ENCODE measurements around the gene MCRIP1.

Gene MCRIP1

GRCh38 chr17:81833160-81833920 is at the start of gene MCRIP1:
Gene MCRIP1 (minus strand): TSS chr17:81833291. CDS start chr17:81824506, 8,785 bp downstream.
- DNase-seq = peak; percentile 99

GRCh38 chr17:81879121-81879520 is 46.0 kb upstream of the MCRIP1 start:
- no peak for DNase-seq

GRCh38 chr17:81878294-81878693 is 45.2 kb upstream of the MCRIP1 start:
- DNase-seq = no peak

DNA sequence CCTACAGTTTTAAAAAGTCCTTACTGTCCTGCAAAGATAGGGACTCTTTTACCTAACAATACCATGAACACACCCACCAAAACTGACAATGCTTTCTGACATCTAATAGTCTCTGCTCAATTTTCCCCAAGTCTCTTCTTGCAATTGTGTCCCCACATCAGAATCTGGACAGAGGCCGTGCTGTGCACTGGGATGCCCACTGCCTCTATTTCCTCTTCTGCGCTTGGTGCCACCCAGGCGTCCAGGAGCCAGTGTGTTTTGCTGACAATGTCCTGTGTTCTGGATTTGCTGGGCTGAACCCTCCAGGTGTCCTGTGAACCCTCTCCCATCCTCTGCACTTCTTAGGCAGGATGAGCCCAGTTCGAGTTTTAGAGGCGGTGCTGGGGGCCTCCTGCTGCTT is 44.5 kb upstream of the MCRIP1 start:
- no peak for DNase-seq

- DNase-seq = peak; percentile 99
These were observed 38.5 kb upstream of the MCRIP1 start for GRCh38 chr17:81871387-81872230.

- no peak for DNase-seq
These were observed 37.9 kb upstream of the MCRIP1 start, which contains the start of gene ARHGDIA for GRCh38 chr17:81870981-81871386. Gene ARHGDIA (minus strand): TSS chr17:81871337. CDS start chr17:81869930, 1,407 bp downstream.

DNA sequence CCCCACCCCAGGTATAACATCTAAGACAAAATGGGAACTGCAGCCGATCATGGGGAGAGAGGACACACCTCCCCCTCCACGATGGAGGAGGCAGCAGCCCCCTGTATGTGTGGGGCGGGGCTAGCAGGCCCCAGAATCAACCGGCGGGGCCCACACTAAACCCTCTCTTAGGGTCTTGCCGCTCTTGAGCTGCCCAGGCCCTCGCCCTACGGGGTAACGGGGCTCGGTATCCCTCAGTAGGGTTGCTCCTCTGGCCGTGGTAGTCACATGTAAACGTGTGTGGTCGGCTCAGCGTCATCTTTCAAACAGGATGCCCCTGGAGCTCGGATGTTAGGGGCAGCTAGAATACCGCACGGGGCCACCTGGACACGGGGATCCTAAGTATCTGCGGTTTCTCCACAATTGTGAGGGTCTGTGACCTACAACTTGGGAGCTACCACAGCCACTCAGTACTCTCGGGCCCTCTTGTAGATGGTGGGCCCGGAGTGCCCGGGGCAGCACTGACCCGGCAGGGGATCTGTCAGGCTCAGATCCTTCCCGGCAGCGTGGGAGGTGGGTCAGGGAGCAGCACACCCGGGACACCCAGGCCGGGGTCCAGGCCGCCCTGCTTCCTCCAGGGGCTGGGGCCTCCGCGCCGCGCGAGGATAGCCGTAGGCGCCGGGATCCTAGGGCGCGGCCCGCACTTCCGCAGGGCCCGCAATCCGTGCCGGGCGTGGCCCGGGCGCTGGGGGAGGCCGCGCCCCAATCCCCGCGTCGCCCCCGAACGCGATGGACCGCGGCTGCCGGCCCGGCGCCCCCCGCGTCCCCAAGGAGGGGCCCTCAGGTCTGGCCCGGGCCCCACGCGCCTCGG is 37.3 kb upstream of the MCRIP1 start:
- peak; percentile 77 for DNase-seq

DNA sequence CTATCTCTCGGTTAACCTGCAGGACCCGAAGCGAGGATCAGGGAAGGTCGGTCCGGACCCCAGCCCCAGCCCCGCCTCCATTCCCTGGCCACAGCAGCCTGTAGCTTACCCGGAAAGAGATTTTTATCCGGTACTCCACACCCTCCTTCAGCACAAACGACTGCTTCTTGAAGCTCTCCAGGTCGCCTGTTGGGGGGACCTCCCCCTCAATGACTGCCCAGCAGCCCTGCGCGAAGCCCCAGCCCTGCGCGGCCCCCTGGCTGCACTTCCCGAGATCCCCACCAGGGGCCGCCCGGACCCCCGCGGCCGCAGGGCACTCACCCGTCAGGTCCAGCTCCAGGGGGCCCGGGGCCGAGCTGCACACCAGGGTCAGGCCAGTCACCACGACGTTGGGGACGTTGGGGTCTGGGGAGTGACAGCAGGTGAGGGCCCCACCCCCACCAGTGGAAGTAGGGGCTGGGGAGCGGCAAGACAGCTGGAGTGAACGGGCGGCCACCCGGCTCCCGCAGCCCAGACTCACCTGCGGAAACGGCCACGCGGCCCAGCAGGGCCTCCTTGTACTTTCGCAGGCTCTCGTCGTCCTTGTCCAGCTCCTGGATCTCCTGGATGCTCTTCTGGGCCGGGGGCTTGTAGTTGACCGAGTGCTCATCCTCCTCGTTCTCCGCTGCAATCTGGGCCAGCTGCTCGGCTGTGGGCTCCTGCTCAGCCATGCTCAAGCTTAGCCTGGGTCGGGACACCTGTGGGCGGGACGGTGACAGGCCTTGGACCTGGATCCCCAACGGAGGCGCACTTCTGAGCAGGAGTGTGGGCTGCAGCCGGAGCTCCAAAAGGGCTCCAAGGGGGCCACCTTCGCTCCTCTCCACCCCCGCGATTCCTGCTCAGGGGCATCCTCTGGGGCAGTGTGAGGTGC is 36.4 kb upstream of the MCRIP1 start:
- peak; percentile 89 for DNase-seq

DNA sequence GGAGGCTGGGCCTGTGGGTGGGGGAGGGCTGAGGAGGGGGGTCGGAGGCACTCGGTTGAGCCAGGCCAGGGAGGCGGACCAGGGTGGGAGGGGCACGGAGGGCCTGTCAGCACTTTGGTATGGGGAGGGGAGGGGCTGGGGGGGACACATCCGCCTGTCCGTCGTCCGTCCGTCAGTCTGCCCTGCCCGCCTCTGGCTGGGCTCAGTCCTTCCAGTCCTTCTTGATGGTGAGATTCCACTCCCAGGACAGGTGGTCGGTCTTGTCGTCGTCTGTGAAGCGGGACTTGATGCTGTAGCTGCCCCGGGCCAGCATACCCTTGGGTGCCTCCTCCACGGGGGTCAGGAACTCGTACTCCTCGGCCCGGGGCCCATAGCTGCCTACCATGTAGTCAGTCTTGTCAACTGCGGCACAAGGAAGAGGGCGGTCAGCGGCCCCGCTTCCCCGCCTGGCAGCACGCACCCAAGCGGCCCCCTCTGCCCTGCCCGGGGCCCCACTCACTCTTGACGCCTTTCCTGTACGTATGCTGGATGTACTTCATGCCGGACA is 35.7 kb upstream of the MCRIP1 start:
- no peak for DNase-seq

- DNase-seq = peak; percentile 72
These were observed 35.0 kb upstream of the MCRIP1 start for GRCh38 chr17:81867991-81868673.

DNA sequence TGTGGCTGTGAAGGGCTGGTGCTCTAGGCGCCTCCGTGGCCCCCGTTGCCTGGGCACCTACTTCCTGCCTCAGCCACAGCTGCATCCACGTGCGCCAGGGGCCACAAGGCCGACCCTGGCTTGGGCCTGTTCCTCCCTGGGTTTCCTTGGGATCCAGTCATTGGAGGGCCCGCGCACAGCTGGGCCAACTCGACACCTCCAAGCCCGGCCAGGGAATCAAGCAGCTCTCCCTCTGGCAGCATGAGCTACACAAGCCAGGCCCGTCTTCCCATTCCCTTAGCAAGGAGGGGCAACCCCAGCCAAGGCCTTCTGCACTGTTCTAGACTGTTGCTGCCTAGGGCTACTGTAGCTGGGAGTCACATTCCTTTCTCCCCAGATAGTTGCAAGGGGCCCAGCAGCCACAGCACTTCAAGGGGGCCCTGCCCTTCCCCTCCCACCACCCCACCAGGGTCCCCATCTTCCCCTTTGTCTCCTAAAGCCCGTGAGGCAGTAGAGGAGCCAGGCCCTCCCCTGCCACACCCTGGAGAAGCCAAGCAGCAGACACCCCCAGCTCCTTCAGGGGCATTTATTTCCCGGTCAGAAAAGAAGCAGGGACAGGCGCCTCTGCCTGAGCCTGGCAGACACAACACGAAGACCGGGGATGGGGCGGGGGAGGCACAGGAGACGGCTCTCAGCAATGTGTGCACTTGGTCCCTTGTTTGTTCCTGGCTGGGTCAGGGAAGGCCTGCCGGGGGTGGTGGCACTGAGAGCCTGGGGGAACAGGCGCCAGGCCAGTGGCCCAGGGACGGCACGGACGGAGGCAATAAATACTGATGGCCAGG is 34.3 kb upstream of the MCRIP1 start:
- peak; percentile 73 for DNase-seq

GRCh38 chr17:81866440-81867169 is 33.5 kb upstream of the MCRIP1 start:
- DNase-seq = peak; percentile 69

DNA sequence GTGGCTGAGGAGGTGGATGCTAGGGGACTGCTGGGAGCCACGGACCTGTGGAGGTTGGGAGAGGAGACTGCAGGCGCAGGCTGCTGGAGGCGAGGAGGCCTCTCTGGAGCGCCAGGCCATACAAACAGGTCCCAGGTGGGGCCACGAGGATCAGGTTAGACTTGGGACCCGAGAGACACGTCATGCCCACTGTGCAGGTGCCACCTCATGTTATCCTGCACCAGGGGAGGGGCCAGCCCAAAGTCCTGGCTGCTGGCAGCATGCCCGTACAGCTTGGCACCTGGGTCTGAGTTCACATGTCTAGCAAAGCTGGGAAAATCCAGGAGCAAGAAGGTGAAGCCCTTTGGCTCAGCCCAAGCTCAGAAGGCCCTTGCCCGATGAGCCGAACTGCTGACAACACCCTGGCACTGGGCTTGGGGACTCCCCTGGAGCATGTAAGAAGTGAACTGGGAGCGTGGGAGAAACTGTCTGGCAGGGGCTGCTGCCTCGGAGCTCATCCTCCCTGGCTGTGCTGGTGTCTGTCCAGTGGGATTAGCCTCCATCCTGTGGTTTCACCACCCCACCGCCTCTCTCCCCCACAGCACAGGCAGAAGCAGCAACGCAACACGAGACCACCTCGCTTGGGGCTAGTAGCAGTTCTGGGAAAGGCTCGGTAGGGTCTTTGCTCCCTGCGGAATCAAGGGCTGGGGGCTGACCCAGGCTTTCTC is 32.8 kb upstream of the MCRIP1 start:
- peak; percentile 73 for DNase-seq

GRCh38 chr17:81865358-81865732 is 32.3 kb upstream of the MCRIP1 start:
- no peak for DNase-seq

DNA sequence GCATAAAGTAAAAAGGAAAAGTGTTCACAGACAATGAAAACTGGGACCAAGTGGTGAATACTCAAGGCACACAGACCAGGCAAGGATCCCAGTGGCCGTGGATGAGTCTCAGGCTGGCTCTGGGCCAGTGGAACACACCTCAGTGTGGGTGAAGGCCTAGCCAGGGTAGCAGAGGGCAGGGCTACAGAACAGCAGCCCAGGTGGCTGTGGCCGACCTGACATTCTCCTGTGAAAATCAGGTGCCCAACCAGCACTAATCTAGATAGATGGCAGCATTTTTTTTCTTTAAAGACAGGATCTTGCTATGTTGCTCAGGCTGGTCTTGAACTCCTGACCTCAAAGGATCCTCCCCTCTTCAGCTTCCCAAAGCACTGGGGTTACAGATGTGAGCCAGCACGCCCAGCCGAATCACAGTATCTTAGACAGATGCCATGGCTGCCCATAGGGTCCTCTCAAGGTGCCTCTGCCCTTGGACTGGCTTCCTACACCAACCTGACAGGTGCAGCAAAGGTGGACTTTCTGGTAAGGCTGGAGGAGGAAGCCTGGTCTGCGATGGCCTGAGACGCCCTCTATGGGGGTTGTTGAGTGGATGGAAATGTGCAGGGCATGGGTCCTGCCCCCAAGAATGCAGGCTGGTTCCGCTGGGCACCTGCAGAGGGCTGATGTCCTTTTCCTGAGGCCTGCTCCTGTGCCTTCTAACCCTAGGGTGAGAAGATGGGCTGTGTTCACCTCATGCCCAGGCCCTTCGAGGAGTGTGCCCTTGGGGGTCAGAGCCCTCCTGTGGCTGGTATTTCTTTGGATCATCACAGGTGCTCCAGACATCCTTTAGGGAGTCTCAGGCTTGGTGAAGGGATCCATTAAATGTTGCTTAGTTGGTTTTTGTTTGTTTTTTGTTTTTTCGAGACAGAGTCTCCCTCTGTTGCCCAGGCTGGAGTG is 31.0 kb upstream of the MCRIP1 start:
- DNase-seq = no peak

GRCh38 chr17:81863123-81863675 is 30.1 kb upstream of the MCRIP1 start:
- no peak for DNase-seq
